Measurements from ENCODE around the gene L3HYPDH.

The L3HYPDH gene

DNA sequence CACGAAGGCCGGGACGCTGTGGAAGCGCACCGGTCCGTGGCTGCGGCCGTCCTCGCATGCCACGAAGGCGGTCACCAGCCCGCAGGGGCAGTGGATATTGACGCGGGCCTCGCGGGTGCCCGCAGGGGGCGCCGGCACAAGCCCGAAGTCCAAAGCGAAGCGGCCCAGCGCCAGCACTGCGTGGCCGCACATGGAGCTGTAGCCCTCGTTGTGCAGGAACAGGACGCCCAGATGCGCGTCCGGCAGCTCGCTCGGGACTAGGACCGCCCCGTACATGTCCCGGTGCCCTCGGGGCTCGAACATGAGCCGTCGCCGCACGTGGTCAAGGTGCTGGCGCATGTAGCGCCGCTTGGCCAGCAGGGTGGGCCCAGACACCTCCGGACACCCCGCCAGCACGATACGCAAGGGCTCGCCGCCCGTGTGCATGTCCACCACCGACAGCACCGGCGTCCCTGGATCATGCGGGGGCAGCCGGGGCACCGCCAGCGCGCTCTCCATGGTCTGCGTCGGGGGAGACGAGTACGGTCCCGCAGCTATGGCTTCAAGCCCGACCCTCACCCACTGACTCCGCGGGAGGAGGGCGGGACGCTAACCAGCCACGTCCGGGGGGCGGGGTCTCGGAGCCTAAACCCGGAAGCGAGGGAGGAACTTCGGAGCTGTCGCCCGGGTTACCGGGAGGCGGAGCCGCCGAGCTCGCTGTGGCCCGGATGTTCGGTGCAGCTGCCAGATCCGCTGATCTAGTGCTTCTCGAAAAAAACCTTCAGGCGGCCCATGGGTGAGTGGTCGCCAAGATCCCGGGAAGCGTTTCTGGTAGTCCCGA is at the start of gene L3HYPDH, which contains the start of gene JKAMP:
L3HYPDH (minus strand) TSS at position 590 of the 820 bp plus-strand sequence; CDS start at position 498, 92 bp downstream.
JKAMP (plus strand) TSS at position 699 of the 820 bp plus-strand sequence; CDS start at position 772, 73 bp downstream.
- in situ Hi-C loops (cut with MboI; ENCODE audit: low sequenced_read_pairs) = no loop called here

DNA sequence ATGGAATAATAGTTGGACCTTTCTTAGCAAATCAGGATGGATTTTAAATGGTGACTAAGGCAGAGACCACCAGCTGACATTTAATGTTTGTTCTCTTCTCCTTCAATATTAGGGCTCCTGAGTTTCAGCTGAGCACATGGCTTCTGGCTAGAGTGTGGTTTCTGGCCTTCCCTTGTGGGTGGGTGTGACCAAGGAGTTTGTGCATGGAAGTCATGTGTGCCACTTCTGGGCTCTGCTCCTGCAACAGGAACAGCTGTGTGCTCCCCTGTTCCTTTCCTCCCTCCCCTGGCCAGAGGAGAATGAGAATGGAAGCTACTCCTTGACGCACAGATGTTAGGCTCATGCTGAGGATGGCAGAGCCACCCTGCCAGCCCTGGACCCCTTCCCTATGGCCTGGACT is 48.2 kb upstream of the L3HYPDH start:
- in situ Hi-C loops (cut with MboI; ENCODE audit: low sequenced_read_pairs) = no loop called here

- in situ Hi-C loops (cut with MboI; ENCODE audit: low sequenced_read_pairs) = no loop called here
These were observed 46.1 kb upstream of the L3HYPDH start for GRCh38 chr14:59530349-59530748.

- in situ Hi-C loops (cut with MboI; ENCODE audit: low sequenced_read_pairs) = no loop called here
These were observed 45.0 kb upstream of the L3HYPDH start for GRCh38 chr14:59529189-59529588.

GRCh38 chr14:59520224-59520623 is 36.0 kb upstream of the L3HYPDH start:
- in situ Hi-C loops (cut with MboI; ENCODE audit: low sequenced_read_pairs) = no loop called here

DNA sequence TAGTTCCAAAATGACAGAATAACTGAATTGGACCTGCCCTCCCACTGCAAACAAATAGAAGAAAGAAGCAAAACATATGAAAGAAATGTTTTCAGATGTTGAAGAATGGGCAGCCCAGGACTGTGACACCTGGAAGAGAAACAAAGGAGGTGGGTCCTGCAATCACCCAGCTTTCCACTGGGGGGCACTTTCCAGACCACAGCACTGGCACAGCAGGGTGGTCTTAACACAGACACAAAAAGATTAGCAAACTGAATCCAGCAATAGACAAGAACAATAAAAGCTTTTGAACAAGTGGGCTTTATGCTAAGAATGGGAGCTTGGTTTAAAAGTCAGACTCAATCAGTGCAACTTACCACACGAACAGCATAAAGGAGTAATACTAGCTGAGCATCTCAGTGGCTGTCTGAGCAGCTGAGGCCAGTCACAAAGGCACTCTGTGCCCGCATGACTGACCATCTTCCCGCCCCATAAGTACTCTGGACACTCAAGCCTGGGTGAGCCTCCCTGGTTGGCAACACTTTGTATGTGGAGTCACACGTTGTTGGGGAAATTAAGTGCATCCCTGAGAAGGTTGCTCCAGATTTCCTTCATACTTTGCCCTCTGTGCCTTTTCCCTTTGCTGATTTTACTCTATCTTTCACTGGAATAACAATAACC is 27.8 kb upstream of the L3HYPDH start:
- in situ Hi-C loops (cut with MboI; ENCODE audit: low sequenced_read_pairs) = no loop called here

GRCh38 chr14:59510966-59511365 is 26.8 kb upstream of the L3HYPDH start:
- in situ Hi-C loops (cut with MboI; ENCODE audit: low sequenced_read_pairs) = no loop called here

DNA sequence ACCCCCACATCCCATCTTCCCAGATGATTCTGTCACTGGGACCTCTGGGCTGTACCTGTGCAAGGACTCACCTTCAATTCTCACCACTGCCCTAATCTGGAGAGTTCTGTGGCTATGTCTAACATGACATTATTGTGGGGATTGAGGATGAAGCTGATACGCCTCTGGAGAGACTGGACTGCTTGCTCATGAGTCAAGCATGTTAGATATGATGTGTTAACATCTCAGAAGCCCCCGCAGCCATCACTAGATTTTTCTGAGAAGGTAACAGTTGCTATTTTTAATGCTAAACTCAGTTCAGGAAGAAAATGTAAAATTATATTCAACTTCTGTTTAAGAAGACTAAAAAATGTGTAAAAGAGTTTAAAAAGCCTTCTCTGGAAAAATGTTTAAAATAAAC is 25.8 kb upstream of the L3HYPDH start:
- in situ Hi-C loops (cut with MboI; ENCODE audit: low sequenced_read_pairs) = no loop called here

GRCh38 chr14:59509101-59509500 is 24.9 kb upstream of the L3HYPDH start:
- in situ Hi-C loops (cut with MboI; ENCODE audit: low sequenced_read_pairs) = no loop called here

DNA sequence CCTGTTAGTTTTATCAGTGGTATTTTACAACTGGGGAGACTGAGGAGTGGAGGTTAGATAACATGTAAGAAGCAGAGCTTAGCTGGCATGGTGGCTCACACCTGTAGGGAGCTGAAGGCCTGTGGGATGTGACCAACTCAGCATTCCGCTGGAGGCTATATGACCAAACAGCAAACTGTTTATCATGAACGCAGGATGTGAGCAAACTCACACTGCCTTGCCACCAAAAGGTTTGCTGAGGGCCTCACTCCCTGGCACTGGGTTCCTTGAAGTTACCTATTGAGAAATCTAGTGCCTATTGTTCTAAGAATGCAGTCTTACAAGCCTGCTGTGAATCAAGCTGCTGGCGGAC is 23.5 kb upstream of the L3HYPDH start:
- in situ Hi-C loops (cut with MboI; ENCODE audit: low sequenced_read_pairs) = no loop called here

DNA sequence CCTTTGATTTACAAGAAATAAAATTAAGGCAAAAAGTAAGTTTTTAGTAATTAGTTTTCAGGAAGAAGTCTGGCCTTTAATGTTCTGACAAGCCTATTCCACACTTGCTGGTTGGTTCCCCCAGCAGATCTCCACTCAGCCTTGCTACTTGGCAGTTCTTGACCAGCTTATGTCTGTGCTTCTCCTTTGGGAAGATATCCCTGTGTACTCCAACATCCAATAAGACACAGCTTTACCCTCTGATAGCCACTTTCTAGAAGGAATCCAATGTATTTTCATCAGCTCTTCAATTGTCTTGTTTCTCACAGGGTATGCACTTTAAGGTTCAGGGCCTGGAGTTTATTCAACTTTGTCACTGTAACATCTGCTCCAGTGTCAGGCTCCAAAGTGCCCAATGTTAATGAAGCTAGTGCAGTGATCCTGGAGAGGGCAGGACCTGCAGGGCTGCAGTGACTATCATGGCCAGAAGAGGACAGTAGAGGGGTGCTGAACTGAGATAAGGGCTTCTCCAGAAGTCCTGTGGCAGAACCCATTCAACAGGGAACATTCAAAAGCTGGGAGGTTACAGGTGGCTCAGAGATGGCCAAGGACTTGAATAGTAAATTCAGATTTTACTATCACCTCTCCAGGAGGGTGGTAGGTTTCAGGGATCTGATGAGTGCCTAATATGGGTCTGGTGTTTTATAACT is 23.0 kb upstream of the L3HYPDH start:
- in situ Hi-C loops (cut with MboI; ENCODE audit: low sequenced_read_pairs) = no loop called here

DNA sequence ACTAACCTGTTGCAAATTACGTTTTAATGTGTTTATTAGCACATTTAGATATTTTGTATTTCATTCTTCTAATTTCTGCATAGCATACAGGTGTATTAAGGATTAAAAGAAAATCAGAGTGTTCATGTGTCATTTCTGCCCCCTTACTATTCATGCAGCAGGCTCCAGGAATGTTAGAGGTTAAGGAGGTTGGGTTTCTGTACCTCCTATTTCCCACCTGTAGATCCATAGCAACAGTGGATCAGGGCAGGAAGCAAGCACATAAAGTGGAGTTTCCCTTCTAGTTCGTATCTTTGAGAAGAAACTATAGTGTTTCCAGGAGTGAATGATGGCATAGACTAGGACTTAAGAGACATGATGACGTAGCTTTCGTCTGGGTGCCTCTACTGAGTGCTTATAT is 19.0 kb upstream of the L3HYPDH start:
- in situ Hi-C loops (cut with MboI; ENCODE audit: low sequenced_read_pairs) = no loop called here

GRCh38 chr14:59500732-59501131 is 16.5 kb upstream of the L3HYPDH start:
- in situ Hi-C loops (cut with MboI; ENCODE audit: low sequenced_read_pairs) = no loop called here

DNA sequence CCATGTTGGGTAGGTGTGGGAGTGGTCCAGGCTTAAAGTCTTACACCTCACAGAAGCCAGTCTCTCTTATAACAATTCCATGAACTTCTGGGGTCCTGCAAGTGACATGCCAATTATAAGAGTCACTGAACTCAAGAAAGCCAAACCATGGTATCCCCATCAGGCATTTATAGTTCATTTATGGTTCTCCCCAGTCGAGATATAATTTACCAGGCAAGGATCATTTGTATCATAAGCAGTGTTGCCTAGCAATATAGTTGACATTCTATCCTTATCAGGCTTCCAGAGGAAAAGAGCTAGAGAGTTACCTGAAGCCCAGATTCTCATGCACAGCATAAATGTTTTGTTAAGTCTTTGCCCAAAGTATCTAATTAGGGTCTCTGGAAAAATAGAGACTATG is 8.2 kb upstream of the L3HYPDH start:
- in situ Hi-C loops (cut with MboI; ENCODE audit: low sequenced_read_pairs) = no loop called here

GRCh38 chr14:59490756-59491155 is 6.5 kb upstream of the L3HYPDH start:
- in situ Hi-C loops (cut with MboI; ENCODE audit: low sequenced_read_pairs) = no loop called here

GRCh38 chr14:59484639-59485175 is 499 bp upstream of the L3HYPDH start:
- in situ Hi-C loops (cut with MboI; ENCODE audit: low sequenced_read_pairs) = no loop called here

DNA sequence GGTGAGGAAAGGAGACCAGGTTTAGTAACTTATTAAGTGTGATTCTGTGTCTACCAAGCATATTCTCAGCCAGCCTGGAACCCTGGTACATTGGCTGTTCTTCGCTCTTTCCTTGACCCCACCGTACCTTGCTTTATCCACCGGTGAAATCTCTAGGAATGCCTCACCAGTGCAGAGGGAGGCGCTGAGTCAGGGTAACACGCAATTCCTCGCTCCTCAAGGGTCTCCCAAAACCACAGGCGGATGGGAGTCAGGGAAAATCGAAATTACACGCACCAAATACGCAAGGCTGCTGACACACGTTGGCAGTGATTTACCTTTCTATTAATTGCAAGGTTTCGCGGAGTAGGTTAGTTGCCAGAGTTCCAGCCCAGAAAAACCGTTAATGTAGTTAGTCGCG is 845 bp downstream of the L3HYPDH start:
- in situ Hi-C loops (cut with MboI; ENCODE audit: low sequenced_read_pairs) = no loop called here

- in situ Hi-C loops (cut with MboI; ENCODE audit: low sequenced_read_pairs) = no loop called here
These were observed 1.5 kb downstream of the L3HYPDH start for GRCh38 chr14:59482541-59483331.

- in situ Hi-C loops (cut with MboI; ENCODE audit: low sequenced_read_pairs) = no loop called here
These were observed 2.2 kb downstream of the L3HYPDH start for GRCh38 chr14:59481871-59482540.

DNA sequence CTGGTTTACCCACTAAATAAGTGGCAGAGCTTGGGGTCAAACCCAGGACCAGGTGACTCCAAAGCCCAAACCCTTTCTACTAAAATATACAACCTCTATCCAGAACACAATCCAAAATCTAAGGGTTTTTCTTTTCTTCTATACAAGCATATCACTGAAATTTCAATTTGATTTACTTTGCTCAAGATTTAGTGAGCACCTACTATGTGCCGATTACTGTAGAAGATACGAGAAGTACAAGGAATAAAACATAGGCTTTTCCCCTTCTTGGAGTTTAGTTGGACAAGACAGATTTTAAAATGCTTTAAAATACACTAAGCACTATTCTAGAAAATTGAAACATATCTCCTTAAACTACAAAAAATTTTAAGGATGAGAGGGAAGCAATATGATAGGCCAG is 2.8 kb downstream of the L3HYPDH start:
- in situ Hi-C loops (cut with MboI; ENCODE audit: low sequenced_read_pairs) = no loop called here

All from HL-60/S4 (cell line).